HCT116 (cell line): ENCODE measurements around the gene VPS26A.
A peak's percentile ranks its signal among the peaks of the same experiment; 100 is the strongest.

Experiments used
- ELF1 ChIP-seq: IDR thresholded peaks from 2 replicates; pipeline ENCODE4 v1.6.1; 2012; ENCODE audit warnings: low read depth, borderline replicate concordance
- EZH2 ChIP-seq: fragments of 200-600 bp; sonication (generic); IDR thresholded peaks from 2 replicates; pipeline ENCODE4 v1.6.1; 2017; ENCODE audit warnings: antibody characterized with exemption, mixed run types
- POLR2A ChIP-seq: IDR thresholded peaks from 2 replicates; pipeline ENCODE4 v1.7.0; 2011; ENCODE audit warnings: borderline replicate concordance; ENCODE audit not compliant: insufficient read depth, insufficient read length; ENCODE audit errors: extremely low read depth
- POLR2AphosphoS5 ChIP-seq: IDR thresholded peaks from 2 replicates; pipeline ENCODE4 v1.6.1; 2011; ENCODE audit warnings: mild to moderate bottlenecking, low read depth, low read length, moderate library complexity
- RAD21 ChIP-seq: IDR thresholded peaks from 2 replicates; pipeline ENCODE4 v1.6.1; 2012; ENCODE audit warnings: low read depth, mild to moderate bottlenecking
- SIN3A ChIP-seq: IDR thresholded peaks from 2 replicates; pipeline ENCODE4 v1.6.1; 2012; ENCODE audit warnings: low read depth
- SP1 ChIP-seq: IDR thresholded peaks from 2 replicates; pipeline ENCODE4 v1.6.1; 2012; ENCODE audit warnings: low read depth
- SRF ChIP-seq: IDR thresholded peaks from 2 replicates; pipeline ENCODE4 v1.6.1; 2012; ENCODE audit warnings: low read depth
- YY1 ChIP-seq: IDR thresholded peaks from 2 replicates; pipeline ENCODE4 v1.6.1; 2011; ENCODE audit warnings: low read length, low read depth, moderate library complexity, mild to moderate bottlenecking; ENCODE audit not compliant: insufficient replicate concordance; ENCODE audit errors: extremely low read depth
- TF ChIP-seq, protein P1 (sequence below), 3 experiments: fragments of 200-600 bp in 1 of 3; sonication (generic) in 1 of 3; IDR thresholded peaks in 2 of 3; conservative IDR thresholded peaks in 1 of 3; 2 replicates each; pipeline ENCODE4 v1.5.1; 2012 to 2017; ENCODE audit warnings: low read depth in 2 of 3, low read length in 2 of 3, antibody characterized with exemption in 1 of 3, borderline replicate concordance in 1 of 3, control low read depth in 1 of 3, mild to moderate bottlenecking in 1 of 3, mixed read lengths in 1 of 3, mixed run types in 1 of 3, moderate library complexity in 1 of 3; ENCODE audit not compliant: insufficient read depth in 1 of 3
- TF ChIP-seq, protein P2 (sequence below): IDR thresholded peaks from 2 replicates; pipeline ENCODE4 v1.6.1; 2011; ENCODE audit warnings: mild to moderate bottlenecking, low read length, moderate library complexity; ENCODE audit not compliant: insufficient replicate concordance; ENCODE audit errors: extremely low read depth

DNA sequence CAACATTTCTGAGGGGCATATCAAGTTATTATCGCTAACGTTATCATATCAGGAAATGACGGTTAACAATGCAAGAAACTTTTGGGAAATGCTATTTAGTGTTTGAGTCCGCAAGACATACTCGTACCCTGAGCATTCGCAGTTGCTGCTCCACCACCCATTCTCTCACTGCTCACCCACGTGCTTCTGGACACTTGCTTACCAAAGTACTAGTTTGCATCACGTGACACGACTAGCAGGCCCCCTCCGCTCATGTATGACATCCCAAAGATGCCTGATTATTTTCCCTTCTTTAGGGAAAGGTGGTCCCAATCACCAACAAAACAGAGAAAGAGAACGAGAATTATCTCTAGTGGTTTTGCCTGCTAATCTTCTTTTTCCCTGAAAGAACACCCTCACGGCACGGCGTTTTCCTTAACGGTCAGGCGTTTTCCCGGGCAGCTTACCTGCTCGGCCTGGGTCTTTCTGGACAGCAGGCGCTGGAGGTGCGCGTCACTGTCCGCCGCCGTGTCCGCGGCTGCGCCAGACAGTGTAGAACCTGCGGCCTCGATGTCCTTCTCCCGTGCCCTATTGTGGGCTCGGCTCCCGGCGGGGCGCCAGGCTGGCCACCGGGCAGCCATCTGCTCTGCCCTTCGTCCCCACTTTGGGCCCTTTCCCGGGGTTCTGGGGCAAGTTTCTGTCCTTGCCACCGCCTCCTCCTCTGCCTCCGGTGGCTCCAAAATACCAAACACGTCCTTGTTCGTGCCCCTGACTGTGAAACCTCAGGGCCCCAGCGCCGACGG, 56.0 kb downstream of the VPS26A start, which contains the start of gene SUPV3L1:
- TF ChIP-seq, protein P1, sequence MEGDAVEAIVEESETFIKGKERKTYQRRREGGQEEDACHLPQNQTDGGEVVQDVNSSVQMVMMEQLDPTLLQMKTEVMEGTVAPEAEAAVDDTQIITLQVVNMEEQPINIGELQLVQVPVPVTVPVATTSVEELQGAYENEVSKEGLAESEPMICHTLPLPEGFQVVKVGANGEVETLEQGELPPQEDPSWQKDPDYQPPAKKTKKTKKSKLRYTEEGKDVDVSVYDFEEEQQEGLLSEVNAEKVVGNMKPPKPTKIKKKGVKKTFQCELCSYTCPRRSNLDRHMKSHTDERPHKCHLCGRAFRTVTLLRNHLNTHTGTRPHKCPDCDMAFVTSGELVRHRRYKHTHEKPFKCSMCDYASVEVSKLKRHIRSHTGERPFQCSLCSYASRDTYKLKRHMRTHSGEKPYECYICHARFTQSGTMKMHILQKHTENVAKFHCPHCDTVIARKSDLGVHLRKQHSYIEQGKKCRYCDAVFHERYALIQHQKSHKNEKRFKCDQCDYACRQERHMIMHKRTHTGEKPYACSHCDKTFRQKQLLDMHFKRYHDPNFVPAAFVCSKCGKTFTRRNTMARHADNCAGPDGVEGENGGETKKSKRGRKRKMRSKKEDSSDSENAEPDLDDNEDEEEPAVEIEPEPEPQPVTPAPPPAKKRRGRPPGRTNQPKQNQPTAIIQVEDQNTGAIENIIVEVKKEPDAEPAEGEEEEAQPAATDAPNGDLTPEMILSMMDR (IDR thresholded peaks at IDR 0.05 in 2 of 3, conservative IDR thresholded peaks at IDR 0.05 in 1 of 3; ENCODE audit: borderline replicate concordance in 1 of 3, insufficient read depth in 1 of 3, low read depth in 2 of 3, low read length in 2 of 3): no peak
- TF ChIP-seq SIN3A (peak; percentile 100), YY1 (no peak), POLR2A (peak; percentile 82), EZH2 (no peak), SP1 (peak; percentile 95), POLR2AphosphoS5 (peak; percentile 89), SRF (peak; percentile 96), RAD21 (no peak; the same call in 1 of the 2 replicates), ELF1 (no peak; the same call in 1 of the 2 replicates)
- TF ChIP-seq, protein P2, sequence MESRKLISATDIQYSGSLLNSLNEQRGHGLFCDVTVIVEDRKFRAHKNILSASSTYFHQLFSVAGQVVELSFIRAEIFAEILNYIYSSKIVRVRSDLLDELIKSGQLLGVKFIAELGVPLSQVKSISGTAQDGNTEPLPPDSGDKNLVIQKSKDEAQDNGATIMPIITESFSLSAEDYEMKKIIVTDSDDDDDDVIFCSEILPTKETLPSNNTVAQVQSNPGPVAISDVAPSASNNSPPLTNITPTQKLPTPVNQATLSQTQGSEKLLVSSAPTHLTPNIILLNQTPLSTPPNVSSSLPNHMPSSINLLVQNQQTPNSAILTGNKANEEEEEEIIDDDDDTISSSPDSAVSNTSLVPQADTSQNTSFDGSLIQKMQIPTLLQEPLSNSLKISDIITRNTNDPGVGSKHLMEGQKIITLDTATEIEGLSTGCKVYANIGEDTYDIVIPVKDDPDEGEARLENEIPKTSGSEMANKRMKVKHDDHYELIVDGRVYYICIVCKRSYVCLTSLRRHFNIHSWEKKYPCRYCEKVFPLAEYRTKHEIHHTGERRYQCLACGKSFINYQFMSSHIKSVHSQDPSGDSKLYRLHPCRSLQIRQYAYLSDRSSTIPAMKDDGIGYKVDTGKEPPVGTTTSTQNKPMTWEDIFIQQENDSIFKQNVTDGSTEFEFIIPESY: no peak
